Ecto neural progenitor cell (in vitro differentiated cells): ENCODE measurements around the gene DLK1.

Experiments
- DNase-seq: peaks from one replicate; pipeline ENCODE4 v3.0.0-alpha.2; 2018; ENCODE audit warnings: low spot score

DLK1 gene

GRCh38 chr14:100693877-100694578, 32.7 kb upstream of the DLK1 start:
- no peak for DNase-seq

GRCh38 chr14:100694579-100695422, 31.9 kb upstream of the DLK1 start:
- no peak for DNase-seq

DNA sequence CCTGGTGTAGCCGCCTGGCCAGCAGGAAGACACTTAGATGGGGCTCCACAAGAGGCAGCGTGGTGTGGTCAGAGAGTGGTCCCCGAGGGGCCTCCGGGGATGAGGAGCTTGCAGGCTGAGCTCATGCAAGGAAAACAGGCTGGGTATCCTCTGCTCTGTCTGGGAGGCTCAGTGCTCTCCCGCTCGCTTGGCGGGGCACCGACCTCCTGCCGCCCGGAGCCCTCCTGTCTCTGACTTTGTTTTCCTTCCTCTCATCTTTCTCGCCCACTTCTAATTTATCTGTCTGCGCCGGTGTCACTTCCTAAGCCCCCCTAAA, 31.3 kb upstream of the DLK1 start:
- no peak for DNase-seq

DNA sequence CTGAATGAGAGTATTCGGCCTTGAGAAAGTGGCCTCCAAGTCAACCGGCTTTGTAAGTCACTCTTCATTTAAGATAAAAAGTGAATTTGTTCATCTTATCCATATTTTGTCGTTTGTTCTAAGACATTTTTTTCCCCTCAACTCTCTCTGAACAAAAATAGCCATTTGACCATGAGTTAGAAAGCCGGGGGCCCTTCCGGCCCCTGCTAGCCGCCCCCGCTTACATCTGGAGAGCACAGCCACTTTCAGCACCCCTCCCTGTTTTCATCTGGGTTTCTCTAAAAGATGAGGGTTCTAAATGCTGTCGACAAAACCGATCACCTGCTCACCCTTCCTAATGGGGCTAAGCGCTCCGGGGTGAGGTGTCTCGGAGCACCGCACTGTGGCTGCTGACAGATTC, 30.7 kb upstream of the DLK1 start:
- DNase-seq: no peak

GRCh38 chr14:100696590-100696989, 30.1 kb upstream of the DLK1 start:
- DNase-seq: no peak

GRCh38 chr14:100698066-100698465, 28.6 kb upstream of the DLK1 start:
- DNase-seq: no peak

DNA sequence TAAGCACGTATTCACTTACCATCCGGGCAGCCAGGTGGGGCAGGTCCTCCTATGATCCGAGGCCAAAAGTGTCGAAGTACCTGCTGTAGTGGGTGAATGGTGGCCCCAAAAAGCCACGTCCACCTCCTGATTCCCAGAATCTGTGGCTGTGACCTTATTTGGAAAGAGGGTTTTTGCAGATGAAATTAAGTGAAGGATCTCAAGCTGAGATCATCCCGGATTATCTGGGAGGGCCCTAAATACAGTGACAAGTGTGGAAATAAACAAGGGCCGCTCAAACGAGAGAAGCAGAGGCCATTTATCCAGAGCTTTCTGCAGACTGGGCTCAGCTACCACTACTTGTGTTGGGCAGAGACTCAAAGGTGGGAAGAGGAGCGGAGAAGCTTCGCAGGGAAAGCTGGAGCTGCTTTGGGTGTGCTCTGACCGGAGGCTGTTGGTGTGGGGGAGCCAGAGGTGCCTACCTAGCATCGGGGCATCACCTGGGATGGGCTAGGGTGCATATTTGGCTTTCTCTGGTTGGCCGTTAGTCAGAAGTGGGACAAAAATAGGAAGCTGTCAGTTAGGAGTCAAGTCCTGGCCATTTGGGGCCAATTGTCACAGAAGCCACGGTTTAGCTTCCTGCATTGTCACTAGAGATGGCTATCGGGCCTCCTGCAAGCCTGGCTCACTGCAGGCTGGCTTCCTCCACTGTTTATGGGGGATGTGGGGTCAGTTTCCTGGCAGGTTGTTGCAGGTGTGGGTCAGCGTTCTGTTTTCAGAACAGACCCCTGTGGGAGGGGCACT, 27.8 kb upstream of the DLK1 start:
- no peak for DNase-seq

DNA sequence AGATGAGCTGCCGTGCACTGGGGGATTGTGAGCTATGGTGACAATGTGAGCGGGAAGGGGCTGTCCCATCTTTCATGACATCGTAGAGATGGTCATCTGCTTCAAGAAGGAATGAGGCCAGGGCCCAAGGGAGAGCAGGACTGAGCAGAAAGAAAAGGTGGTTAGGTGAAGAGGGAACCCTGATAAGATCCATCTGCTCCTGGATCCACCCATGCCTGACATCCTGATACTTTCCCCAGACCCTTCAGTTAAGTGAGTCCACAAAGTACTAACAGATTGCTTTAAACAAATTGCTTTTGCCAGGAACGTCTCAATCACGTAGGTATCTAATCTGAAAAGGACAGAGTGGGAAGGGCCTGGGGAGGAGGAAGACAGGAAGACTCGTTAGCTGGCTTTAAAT, 25.4 kb upstream of the DLK1 start:
- DNase-seq: no peak

- no peak for DNase-seq
Observed at GRCh38 chr14:100702590-100702989, 24.1 kb upstream of the DLK1 start.

GRCh38 chr14:100703386-100704220, 23.1 kb upstream of the DLK1 start:
- no peak for DNase-seq

GRCh38 chr14:100706200-100706599, 20.5 kb upstream of the DLK1 start:
- no peak for DNase-seq

GRCh38 chr14:100706860-100707259, 19.8 kb upstream of the DLK1 start:
- no peak for DNase-seq

DNA sequence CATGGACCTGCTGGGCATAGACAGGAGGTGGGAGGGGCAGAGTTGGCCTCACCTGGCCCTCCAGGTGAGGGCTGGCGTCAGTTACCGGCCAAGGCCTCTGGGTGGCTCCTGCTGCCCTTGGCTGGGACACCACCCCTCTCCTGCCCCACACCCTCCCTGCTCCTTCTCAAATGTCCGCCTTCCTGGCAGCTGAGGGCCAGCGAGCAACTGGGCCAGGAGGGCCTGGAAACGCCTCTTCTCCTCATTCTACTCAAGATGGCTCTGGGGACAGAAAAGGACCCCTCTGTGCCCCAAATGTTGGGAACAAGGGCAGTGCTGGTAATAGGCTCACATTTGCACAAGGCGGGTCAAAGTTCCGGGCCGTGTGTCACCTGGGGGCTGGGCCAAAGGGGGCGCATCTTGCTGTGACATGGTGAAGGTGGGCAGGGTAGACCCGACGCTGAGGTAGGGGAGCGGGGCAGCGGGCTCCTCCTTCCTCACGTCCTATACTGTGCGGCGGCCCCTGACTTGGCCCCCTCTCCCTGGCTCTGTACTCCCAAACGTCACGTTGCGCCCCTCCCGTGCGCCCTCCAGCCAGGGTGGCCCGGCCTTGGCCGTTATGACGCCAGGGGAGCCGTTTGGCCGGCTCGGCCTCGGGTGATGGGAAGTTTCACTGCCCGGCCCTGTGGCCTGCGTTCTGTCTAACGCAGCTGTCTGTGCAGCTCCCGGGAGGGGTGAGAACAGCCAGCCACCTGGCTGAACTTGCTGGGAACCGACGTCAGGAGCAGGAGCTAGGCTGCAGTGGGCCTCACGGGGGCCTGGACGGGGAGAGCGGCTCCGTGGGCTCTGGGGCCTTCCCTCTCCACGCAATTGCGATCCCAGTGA, 18.0 kb upstream of the DLK1 start:
- peak; percentile 59 for DNase-seq

GRCh38 chr14:100709289-100710284, 17.1 kb upstream of the DLK1 start:
- DNase-seq: peak; percentile 63

DNA sequence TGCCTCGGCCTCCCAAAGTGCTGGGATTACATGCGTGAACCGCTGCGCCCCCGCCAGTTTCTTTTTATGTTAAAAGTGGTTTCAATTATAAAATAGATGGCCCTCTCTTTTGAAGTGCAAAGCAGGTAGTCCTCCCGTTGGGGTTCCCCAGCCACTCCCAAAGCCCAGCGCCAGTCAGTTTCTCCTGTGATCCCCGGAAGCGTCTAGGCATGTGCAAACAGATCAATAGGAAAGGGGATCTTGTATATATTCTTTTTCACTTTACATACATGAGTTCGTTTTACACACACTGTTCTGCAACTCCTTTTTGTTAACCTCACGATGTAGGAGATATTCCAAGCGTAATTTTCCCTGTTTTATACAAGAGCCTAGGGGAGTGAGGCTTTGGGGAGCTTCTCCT, 16.3 kb upstream of the DLK1 start:
- no peak for DNase-seq

GRCh38 chr14:100710826-100711462, 15.7 kb upstream of the DLK1 start:
- DNase-seq: no peak

GRCh38 chr14:100711493-100711892, 15.2 kb upstream of the DLK1 start:
- no peak for DNase-seq

GRCh38 chr14:100712490-100712889, 14.2 kb upstream of the DLK1 start:
- DNase-seq: no peak

GRCh38 chr14:100713705-100714104, 13.0 kb upstream of the DLK1 start:
- no peak for DNase-seq
